ENCODE data around the gene DAO. TPM values are rescaled to one million over a fixed set of nuclear protein-coding genes. Genes with fewer than 3 reads are reported as not detected.

Gene DAO
- total RNA-seq = not detected

DNA sequence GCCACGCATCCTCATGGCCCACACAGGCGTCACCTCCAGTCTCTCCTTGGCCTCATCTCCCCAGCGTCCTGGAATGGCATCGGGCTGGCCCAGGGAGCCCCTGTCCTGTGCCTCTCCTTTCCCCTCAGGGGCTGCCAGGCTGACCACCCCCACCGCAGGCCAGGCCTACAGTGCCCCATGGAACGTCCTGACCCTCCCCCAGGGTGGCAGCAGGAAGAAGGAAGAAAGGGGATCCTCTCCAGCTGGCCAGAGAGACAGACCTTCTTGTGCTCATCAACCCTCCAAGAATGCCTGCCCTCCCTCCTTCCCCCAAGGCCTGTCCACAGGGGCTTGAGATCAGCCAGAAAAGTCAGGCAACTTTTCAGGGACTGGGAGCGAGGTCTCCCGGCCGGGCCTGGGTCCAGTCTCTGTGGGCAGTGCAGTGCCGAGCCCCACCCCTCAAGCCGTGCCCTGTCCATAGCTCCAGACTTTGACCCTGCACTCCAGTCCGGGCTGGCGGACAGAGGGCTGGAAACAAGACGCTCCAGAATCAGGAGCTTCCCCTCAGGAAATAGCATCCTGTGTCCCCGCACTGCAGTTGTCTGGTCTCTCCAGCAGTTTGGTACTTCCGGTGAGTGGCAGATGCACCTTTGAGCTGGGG lies at the start of gene DAO:
Gene DAO (plus strand): TSS at position 478 of the 640 bp plus-strand sequence. CDS start 4,915 bp downstream, outside the sequence.
- Mint-ChIP-seq H3K36me3 (ENCODE audit: low read depth) (no peaks in the 10 kb centered on the region), H3K4me3 (no peak within 1 kb of the TSS), H3K27me3 (no peaks in the 10 kb centered on the region), H3K9me3 (no peaks in the 10 kb centered on the region), H3K4me1 (peaks cover 9% of the 10 kb centered on the region), H3K27ac (no peak within 1 kb of the TSS)
- no peak for ATAC-seq (replicated peaks)

DNA sequence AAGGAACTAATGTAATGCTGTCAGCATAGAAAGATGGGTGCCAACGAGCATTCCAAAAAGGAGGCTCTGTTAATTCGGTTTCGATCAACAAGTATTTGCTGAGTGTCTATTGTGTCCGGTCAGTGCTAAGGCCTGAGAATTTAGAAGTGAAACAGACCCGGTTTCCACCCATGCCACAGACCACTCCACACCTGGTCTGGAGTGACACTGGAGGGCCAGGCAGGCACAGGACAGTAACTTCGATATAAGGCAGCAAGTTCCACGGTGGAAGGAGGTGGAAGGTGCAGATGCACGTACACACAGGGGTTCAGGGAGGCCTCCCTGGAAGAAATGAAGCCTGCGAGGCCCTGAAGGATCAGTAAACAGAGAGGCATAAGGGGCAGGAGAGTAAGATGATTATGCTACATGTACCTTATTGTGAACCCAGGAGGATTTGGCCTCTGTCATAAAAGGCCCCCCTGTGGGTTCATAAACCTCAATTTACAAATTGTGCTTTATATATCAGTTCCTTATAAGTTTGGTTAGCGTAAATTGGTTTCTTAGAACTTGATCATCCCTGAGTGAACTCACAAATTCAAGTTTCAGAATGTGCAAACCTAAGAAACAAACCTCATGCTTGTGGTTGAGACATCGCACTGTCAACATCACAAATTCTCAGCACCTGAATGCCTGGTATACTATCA lies 48.4 kb upstream of the DAO start:
- H3K4me1 Mint-ChIP-seq = peaks cover 28% of the 10 kb centered on the region
- peaks cover 93% of the 10 kb centered on the region for H3K36me3 Mint-ChIP-seq (ENCODE audit: low read depth)

DNA sequence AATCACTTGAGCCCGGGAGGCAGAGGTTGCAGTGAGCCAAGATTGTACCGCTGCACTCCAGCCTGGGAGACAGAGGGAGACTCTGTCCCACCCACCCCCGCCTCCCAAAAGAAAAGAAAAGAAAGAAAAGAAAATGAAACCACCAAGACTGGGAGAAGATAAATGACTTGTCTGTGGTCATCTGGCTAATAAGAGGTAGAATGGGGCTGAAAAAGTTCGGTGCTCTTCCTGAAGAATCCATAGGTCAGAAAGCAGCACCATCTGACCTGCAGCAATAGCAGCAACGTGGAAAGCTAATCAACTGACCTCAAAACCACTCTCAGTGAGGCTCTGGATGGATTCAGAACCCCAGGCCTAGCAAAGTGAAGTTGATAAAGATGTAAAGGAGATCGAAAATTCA lies 47.7 kb upstream of the DAO start:
- Mint-ChIP-seq H3K4me3 (peak overlapping the region; percentile 65), H3K9me3 (no peaks in the 10 kb centered on the region), H3K27ac (peak overlapping the region; percentile 85), H3K27me3 (no peaks in the 10 kb centered on the region), H3K4me1 (peaks cover 31% of the 10 kb centered on the region), H3K36me3 (ENCODE audit: low read depth) (peaks cover 89% of the 10 kb centered on the region)
- peak; percentile 5 for ATAC-seq (replicated peaks)

More for the DNA sequence above, 48.4 kb upstream of the DAO start:
- H3K27me3 Mint-ChIP-seq = no peaks in the 10 kb centered on the region
- peak overlapping the region; percentile 65 for H3K4me3 Mint-ChIP-seq
- peak overlapping the region; percentile 85 for H3K27ac Mint-ChIP-seq
- H3K9me3 Mint-ChIP-seq = no peaks in the 10 kb centered on the region
- peak; percentile 94 for ATAC-seq (replicated peaks)

DNA sequence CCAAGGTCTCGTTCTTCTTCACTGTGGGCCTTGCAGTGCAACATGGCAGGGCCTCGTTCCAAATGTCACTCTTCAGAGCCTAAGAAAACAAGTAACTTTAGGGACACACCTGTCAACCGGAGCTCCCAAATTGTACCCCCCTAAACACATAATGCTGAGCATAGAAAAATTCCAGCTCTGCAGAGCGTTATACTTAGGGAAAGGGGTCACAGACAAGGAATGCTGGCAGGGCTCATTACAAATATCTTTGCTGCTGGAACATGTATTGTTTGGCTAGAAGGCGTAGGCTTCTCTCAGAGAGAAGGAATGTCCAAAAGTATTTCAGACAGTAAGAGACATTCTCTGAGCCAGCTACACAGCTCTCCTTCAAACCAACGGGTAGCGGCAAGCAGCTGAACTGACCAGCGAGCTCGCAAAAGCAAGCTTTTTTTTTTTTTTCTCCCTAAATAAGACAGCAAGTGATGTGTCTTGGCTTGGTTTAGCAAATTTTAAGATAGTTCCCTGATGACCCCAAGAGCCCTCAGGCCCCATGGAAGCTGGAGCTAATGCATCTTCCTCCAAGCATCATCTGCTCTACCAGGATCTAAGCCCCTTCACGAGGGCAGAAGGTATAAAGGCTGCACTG lies 47.0 kb upstream of the DAO start:
- no peaks in the 10 kb centered on the region for H3K9me3 Mint-ChIP-seq
- H3K4me1 Mint-ChIP-seq = peaks cover 31% of the 10 kb centered on the region
- no peak for ATAC-seq (replicated peaks)
- peak overlapping the region; percentile 85 for H3K27ac Mint-ChIP-seq
- H3K4me3 Mint-ChIP-seq = peak overlapping the region; percentile 65
- H3K36me3 Mint-ChIP-seq (ENCODE audit: low read depth) = peaks cover 87% of the 10 kb centered on the region
- H3K27me3 Mint-ChIP-seq = no peaks in the 10 kb centered on the region

DNA sequence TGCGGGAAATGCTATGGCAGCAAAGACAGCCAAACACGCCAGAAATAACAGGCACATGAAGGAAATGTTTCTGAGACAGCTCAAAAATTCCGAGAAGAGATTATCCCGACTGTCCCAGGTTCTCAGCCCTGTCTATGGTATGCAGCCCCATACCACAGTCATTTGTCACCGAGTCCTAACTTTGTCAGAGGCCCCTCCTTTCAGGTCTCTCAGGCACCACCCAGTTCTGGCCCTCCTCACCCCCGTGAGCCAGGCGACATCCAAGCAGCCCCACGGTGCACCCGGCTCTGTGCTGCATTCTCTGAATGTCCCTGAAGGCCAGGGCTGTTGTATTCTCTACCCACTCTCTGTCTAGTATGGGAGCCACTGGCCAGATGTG lies 46.5 kb upstream of the DAO start:
- ATAC-seq (replicated peaks) = no peak
- H3K36me3 Mint-ChIP-seq (ENCODE audit: low read depth) = peaks cover 90% of the 10 kb centered on the region
- H3K9me3 Mint-ChIP-seq = no peaks in the 10 kb centered on the region
- H3K27ac Mint-ChIP-seq = no peak overlapping the region
- peaks cover 33% of the 10 kb centered on the region for H3K4me1 Mint-ChIP-seq
- no peaks in the 10 kb centered on the region for H3K27me3 Mint-ChIP-seq
- H3K4me3 Mint-ChIP-seq = peak overlapping the region; percentile 65

DNA sequence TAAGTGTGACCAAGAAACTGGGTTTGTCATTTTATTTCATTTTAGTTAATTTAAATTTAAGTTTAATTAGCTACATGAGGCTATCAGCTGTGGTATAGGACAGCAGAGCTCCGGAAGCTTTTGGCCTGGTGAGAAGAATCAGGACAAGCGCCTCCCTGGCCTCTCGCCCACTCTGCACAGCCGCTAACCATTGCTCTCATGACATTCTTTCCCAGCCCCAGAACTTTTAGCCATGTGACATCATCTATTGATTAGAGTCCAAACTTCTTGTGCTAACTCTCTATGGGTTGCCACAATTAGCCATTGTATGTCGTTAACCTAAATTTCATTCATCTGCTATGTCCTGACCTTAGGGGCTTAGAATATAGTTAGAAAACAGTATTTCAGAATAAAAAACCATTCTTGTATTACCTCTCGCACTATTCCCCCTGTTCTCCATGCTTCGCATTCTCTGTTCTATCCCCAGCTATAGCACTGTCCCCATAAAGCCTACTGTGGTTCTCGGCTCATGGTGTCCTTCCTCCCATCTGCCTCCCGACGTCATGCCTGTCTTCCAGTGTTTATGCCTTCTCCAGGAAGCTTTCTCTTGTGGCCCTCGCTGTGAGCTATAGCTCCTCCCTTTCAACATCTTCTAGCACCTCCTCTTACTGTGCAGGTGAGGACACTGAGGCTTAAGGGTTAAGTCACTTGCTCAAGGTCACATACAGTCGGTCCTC lies 46.0 kb upstream of the DAO start:
- no peak for ATAC-seq (replicated peaks)
- Mint-ChIP-seq H3K36me3 (ENCODE audit: low read depth) (peaks cover 89% of the 10 kb centered on the region), H3K9me3 (no peaks in the 10 kb centered on the region), H3K27ac (no peak overlapping the region), H3K4me3 (no peak overlapping the region), H3K27me3 (no peaks in the 10 kb centered on the region), H3K4me1 (peaks cover 38% of the 10 kb centered on the region)

DNA sequence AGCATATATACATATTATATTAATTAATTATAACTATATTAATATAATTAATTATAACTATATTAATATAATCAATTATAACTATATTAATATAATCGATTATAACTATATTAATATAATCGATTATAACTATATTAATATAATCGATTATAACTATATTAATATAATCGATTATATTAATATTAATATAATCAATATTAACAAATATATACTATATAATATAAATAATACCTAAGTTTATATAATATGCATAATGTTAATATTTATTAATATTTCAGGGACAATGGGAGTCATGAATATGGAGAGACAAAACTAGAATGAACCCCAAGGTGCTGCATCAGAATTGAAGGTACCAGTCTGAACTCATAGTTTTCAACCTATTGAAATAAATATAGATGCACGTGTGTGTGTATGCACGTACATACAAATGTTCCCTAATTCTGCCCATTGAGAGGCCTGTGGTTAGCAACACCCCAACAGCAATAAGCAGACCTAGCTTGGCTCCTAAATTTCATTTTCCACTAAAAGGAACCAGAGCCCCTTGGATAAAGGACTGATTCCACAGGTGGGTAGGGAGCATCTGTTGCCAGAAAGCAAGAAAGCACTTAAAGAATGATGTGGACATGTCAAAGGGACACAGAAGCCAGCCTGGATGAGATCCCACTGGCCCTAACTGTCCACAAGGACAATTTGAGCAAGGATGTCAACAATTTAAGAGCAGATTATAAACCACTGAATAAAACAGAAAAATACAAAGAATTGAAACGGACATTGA lies 43.8 kb upstream of the DAO start:
- no peaks in the 10 kb centered on the region for H3K27me3 Mint-ChIP-seq
- peaks cover 38% of the 10 kb centered on the region for H3K4me1 Mint-ChIP-seq
- H3K9me3 Mint-ChIP-seq = no peaks in the 10 kb centered on the region
- no peak for ATAC-seq (replicated peaks)
- H3K36me3 Mint-ChIP-seq (ENCODE audit: low read depth) = peaks cover 77% of the 10 kb centered on the region
- H3K27ac Mint-ChIP-seq = peak overlapping the region; percentile 11
- H3K4me3 Mint-ChIP-seq = peak overlapping the region; percentile 5

DNA sequence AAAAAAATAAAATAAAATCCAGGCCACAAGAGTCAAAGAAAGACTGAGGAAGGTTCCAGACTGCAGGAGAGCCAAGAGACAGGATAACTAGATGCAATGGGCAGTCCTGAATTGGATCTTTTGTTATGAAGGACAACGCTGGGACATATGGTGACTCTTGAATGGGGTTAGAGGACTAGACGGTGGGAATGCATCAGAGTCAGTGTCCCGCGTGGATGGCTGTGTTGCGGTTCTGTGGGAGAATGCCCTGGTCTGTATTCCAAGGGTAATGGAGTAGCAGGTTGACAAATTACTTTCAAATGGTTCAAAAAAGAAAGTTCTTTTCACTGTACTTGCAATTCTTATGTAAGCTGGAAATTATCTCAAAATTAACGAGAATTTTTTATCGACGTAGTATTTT lies 42.7 kb upstream of the DAO start:
- no peaks in the 10 kb centered on the region for H3K9me3 Mint-ChIP-seq
- H3K36me3 Mint-ChIP-seq (ENCODE audit: low read depth) = peaks cover 70% of the 10 kb centered on the region
- no peak for ATAC-seq (replicated peaks)
- H3K4me1 Mint-ChIP-seq = peaks cover 29% of the 10 kb centered on the region
- no peaks in the 10 kb centered on the region for H3K27me3 Mint-ChIP-seq
- H3K27ac Mint-ChIP-seq = peak overlapping the region; percentile 98
- H3K4me3 Mint-ChIP-seq = peak overlapping the region; percentile 86

DNA sequence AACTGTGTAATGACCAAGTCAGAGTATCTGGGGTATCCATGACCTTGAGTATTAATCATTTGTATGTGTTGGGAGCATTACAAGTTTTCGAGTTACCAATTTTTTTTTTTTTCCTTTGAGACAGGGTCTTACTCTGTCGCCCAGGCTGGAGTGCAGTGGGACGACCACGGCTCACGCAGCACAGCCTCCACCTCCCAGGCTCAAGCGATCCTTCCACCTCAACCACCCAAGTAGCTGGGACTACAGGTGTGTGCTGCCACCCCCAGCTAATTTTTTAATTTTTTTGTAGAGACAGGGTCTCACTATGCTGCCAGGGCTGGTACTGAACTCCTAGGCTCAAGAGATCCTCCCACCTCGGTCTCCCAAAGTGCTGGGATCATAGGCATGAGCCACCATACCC lies 42.2 kb upstream of the DAO start:
- Mint-ChIP-seq H3K9me3 (no peaks in the 10 kb centered on the region), H3K36me3 (ENCODE audit: low read depth) (peaks cover 70% of the 10 kb centered on the region), H3K27ac (peak overlapping the region; percentile 98), H3K4me3 (peak overlapping the region; percentile 86), H3K27me3 (no peaks in the 10 kb centered on the region), H3K4me1 (peaks cover 25% of the 10 kb centered on the region)
- ATAC-seq (replicated peaks) = no peak

DNA sequence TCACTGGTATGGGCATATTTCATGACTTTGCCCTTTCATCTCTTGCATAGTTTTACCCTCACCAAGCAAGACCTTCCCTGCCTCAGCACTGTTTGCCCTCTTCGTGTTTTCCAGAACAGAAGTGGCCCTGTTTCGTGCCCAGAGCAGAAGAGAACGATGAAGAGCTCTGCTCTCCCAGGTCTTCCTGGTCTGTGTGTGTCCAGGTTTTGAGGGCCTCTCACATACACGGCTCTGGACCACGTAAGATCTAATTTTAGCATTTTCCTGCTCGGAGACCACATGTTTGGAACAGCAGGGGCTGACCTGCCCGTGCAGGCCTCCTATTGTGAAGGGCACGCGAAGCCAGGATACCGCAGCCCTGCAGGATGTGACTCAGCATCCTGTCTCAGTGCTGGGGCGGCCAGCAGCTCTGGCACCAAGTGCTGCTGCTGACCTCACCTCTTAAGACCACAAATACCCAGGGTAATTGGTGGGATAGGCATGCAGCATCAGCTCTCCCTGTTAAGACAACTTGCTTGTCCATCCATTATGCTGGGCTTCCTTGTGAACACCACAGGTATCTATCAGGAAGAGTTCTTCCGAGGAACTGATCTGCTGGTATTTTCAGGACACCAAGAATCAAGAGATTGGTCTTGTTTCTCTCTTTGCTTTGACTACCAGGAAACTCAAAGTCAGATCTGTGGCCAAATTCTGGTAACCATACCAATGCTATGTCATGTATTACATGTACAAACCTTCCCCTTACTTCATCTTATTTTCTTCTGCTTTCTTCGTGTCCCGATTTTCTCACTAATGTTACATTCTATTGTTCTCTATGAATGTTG lies 41.5 kb upstream of the DAO start:
- Mint-ChIP-seq H3K4me1 (peaks cover 20% of the 10 kb centered on the region), H3K9me3 (no peaks in the 10 kb centered on the region), H3K27ac (peak overlapping the region; percentile 98), H3K4me3 (peak overlapping the region; percentile 86), H3K27me3 (no peaks in the 10 kb centered on the region), H3K36me3 (ENCODE audit: low read depth) (peaks cover 69% of the 10 kb centered on the region)
- ATAC-seq (replicated peaks) = peak; percentile 96

DNA sequence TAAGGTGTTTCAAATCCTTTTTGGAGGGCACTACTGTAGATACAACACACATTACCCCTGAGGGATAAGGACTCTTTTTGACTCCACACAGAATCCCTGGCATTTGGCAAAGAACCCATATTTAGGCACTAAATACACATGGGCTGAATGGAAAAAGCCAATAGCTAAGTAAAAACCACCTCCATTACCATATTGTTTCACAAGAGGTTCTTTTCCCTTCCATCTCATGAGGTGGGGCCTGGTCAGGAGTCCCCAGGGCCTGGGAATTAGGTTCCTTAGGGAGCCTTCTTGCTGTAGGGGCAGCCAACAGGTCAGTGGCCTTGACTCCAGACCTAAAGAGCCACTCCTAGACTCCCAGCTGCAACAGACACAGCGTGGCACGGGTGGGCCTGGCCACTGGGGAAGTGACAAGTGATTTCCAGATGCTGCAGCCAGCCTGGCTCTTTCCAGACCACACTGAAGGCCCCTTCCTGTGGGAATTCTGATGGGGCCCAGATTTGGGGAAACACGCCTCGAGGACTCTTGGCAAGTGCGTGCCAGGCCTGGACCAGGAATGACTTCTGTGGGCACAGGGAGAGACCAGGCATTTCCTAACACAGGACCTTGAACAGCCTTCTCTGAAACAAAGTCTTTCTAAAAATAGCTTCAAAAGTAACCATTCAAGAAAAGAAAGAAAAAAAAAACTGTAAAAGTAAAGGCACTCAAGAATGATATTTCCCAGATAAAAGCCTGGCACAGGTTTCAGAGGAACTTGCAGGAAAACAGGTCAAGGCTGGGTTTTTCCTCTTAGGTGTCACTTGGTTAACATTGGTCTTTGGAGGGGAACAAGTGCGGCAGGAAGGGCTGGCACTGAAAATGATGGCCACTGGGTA lies 40.6 kb upstream of the DAO start:
- Mint-ChIP-seq H3K4me1 (peaks cover 20% of the 10 kb centered on the region), H3K9me3 (no peaks in the 10 kb centered on the region), H3K27ac (peak overlapping the region; percentile 98), H3K27me3 (no peaks in the 10 kb centered on the region), H3K4me3 (peak overlapping the region; percentile 86), H3K36me3 (ENCODE audit: low read depth) (peaks cover 69% of the 10 kb centered on the region)
- ATAC-seq (replicated peaks) = peak; percentile 2

DNA sequence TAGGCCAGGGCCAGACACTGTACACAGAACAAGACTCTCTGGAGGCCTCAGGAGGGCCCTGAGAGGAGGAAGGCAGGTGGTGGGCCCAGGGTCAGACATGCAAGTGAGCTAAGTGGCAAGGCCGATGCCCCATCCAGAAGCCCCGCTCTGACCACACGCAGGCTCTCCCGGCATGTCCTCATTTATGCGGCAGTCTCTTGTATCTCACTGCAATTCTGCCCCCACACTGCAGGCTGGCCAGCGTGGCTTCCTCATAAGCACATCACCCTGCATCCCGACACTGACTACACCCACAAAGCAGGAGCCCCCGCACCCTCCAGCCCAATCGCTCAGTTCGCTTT lies 40.0 kb upstream of the DAO start:
- no peaks in the 10 kb centered on the region for H3K9me3 Mint-ChIP-seq
- H3K27ac Mint-ChIP-seq = peak overlapping the region; percentile 98
- ATAC-seq (replicated peaks) = no peak
- H3K27me3 Mint-ChIP-seq = no peaks in the 10 kb centered on the region
- peaks cover 67% of the 10 kb centered on the region for H3K36me3 Mint-ChIP-seq (ENCODE audit: low read depth)
- peaks cover 20% of the 10 kb centered on the region for H3K4me1 Mint-ChIP-seq
- H3K4me3 Mint-ChIP-seq = peak overlapping the region; percentile 86
